Measurements from ENCODE around the gene C12orf60. TPM values are rescaled to one million over a fixed set of nuclear protein-coding genes. Genes with fewer than 3 reads are reported as not detected.

Gene C12orf60
- total and polyA plus RNA-seq, 3 experiments from 2014 or later = 0.95 to 3.1 (median 3.1) TPM

GRCh38 chr12:14868916-14869506, 65.5 kb downstream of the C12orf60 start:
- no peak overlapping the region for H3K4me3 Mint-ChIP-seq
- Histone ChIP-seq H3K4me1 (ENCODE audit: insufficient read depth, low read length) (no peaks in the 10 kb centered on the region), H3K36me3 (ENCODE audit: insufficient read depth, low read length) (no peaks in the 10 kb centered on the region), H3K9me3 (ENCODE audit: low read length) (no peaks in the 10 kb centered on the region), H3K27ac (ENCODE audit: low read depth, low read length) (no peak overlapping the region), H3K4me3 (ENCODE audit: low read length) (no peak overlapping the region), H3K27me3 (ENCODE audit: insufficient read depth, low read length, poor library complexity, severe bottlenecking) (no peaks in the 10 kb centered on the region)
- peaks cover 19 to 21% of the 10 kb centered on the region in 2 donors for H3K27me3 Mint-ChIP-seq
- no peak for DNase-seq
- peaks cover 0 to 17% (median 13%) of the 10 kb centered on the region in 5 donors for H3K9me3 Mint-ChIP-seq
- peak overlapping the region in 1 of 8 donors; percentile 15 for H3K27ac Mint-ChIP-seq
- peaks cover 0 to 22% (median 2%) of the 10 kb centered on the region in 3 donors for H3K36me3 Mint-ChIP-seq
- CTCF ChIA-PET = no interaction called here
- POLR2A ChIA-PET = interaction anchor here (0.5 kb wide), 1 partner anchor 70 kb away, joined by 7 read pairs; no protein-coding TSS in a partner anchor
- H3K4me1 Mint-ChIP-seq = no peaks in the 10 kb centered on the region

DNA sequence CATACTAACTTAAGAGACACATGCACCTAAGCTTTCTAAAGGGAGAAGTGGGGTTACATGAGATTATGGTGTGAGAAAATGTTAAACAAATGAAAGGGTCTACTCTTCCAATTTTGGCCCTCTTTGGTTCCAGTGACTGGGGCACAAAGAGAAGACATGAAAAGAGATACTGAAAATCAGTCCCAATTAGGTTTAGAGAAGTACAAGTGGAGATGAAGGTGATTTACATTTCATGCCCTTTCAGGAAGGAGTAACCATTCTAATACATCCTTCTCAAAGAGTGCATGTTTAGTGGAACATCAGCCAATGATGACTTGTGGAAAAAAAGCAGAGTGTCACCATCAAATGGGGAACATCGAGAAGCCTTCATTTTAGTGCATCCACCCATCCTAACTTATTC, 67.8 kb downstream of the C12orf60 start:
- ChIA-PET CTCF (no interaction called here), POLR2A (no interaction called here)
- H3K9me3 Mint-ChIP-seq = peaks cover 0 to 10% (median 9%) of the 10 kb centered on the region in 5 donors
- DNase-seq = no peak
- Histone ChIP-seq H3K4me1 (ENCODE audit: insufficient read depth, low read length) (no peaks in the 10 kb centered on the region), H3K4me3 (ENCODE audit: low read length) (no peak overlapping the region), H3K27ac (ENCODE audit: low read depth, low read length) (no peak overlapping the region), H3K36me3 (ENCODE audit: insufficient read depth, low read length) (no peaks in the 10 kb centered on the region), H3K27me3 (ENCODE audit: insufficient read depth, low read length, poor library complexity, severe bottlenecking) (no peaks in the 10 kb centered on the region), H3K9me3 (ENCODE audit: low read length) (no peaks in the 10 kb centered on the region)
- H3K27ac Mint-ChIP-seq = no peak overlapping the region
- H3K36me3 Mint-ChIP-seq = peaks cover 0 to 15% (median 0%) of the 10 kb centered on the region in 3 donors
- no peaks in the 10 kb centered on the region for H3K4me1 Mint-ChIP-seq
- H3K4me3 Mint-ChIP-seq = no peak overlapping the region
- H3K27me3 Mint-ChIP-seq = peaks cover 20 to 21% of the 10 kb centered on the region in 2 donors

- no peaks in the 10 kb centered on the region for H3K9me3 ChIP-seq (ENCODE audit: low read length)
- H3K27ac Mint-ChIP-seq = no peak overlapping the region
- no peaks in the 10 kb centered on the region for H3K4me1 ChIP-seq (ENCODE audit: insufficient read depth, low read length)
- H3K9me3 Mint-ChIP-seq = peaks cover 0 to 10% (median 9%) of the 10 kb centered on the region in 5 donors
- H3K27ac ChIP-seq (ENCODE audit: low read depth, low read length) = no peak overlapping the region
- H3K27me3 Mint-ChIP-seq = peaks cover 21 to 22% of the 10 kb centered on the region in 2 donors
- H3K36me3 Mint-ChIP-seq = peaks cover 0 to 15% (median 0%) of the 10 kb centered on the region in 3 donors
- H3K4me3 Mint-ChIP-seq = no peak overlapping the region
- H3K4me1 Mint-ChIP-seq = no peaks in the 10 kb centered on the region
- ChIA-PET CTCF (interaction anchor here (2.2 kb wide), 1 partner anchor 12 kb away, joined by 5 read pairs; no protein-coding TSS in a partner anchor), POLR2A (no interaction called here)
- no peaks in the 10 kb centered on the region for H3K27me3 ChIP-seq (ENCODE audit: insufficient read depth, low read length, poor library complexity, severe bottlenecking)
- no peak for DNase-seq
- H3K36me3 ChIP-seq (ENCODE audit: insufficient read depth, low read length) = no peaks in the 10 kb centered on the region
- no peak overlapping the region for H3K4me3 ChIP-seq (ENCODE audit: low read length)
Measured at GRCh38 chr12:14871886-14872285, 68.4 kb downstream of the C12orf60 start.

- Mint-ChIP-seq H3K27me3 (peaks cover 9 to 13% of the 10 kb centered on the region in 2 donors), H3K9me3 (no peaks in the 10 kb centered on the region)
- DNase-seq = no peak
Measured at GRCh38 chr12:14873440-14874185, 70.1 kb downstream of the C12orf60 start.

More at GRCh38 chr12:14873440-14874185, 70.1 kb downstream of the C12orf60 start:
- Histone ChIP-seq H3K9me3 (ENCODE audit: low read length) (no peaks in the 10 kb centered on the region), H3K36me3 (ENCODE audit: insufficient read depth, low read length) (no peaks in the 10 kb centered on the region), H3K4me1 (ENCODE audit: insufficient read depth, low read length) (no peaks in the 10 kb centered on the region), H3K27me3 (ENCODE audit: insufficient read depth, low read length, poor library complexity, severe bottlenecking) (no peaks in the 10 kb centered on the region), H3K27ac (ENCODE audit: low read depth, low read length) (no peak overlapping the region), H3K4me3 (ENCODE audit: low read length) (no peak overlapping the region)
- ChIA-PET POLR2A (no interaction called here), CTCF (interaction anchor here (1.1 to 2.2 kb wide), 2 partner anchors 11 to 17 kb away, joined by 3 to 5 read pairs; no protein-coding TSS in a partner anchor)
- Mint-ChIP-seq H3K4me3 (no peak overlapping the region), H3K4me1 (no peaks in the 10 kb centered on the region), H3K27ac (peak overlapping the region in 1 of 8 donors; percentile 29), H3K36me3 (no peaks in the 10 kb centered on the region)

Other genes starting within 250 kb of the C12orf60 start
- gene PLBD1, start 235.8 kb upstream of the C12orf60 start, total RNA-seq = under 1 TPM in 1 of 2 experiments, not detected in 1; 0.24 TPM
- gene PLBD1, start 235.8 kb upstream of the C12orf60 start, polyA plus RNA-seq = not detected
- not detected for gene GUCY2C, start 107.1 kb upstream of the C12orf60 start, total RNA-seq
- gene GUCY2C, start 107.1 kb upstream of the C12orf60 start, polyA plus RNA-seq = not detected
- gene WBP11, start 192 bp upstream of the C12orf60 start, total RNA-seq = 100 to 1,000 TPM; 149 to 156 TPM
- gene WBP11, start 192 bp upstream of the C12orf60 start, polyA plus RNA-seq = 70.2 TPM
- not detected for gene SMCO3, start 10.5 kb downstream of the C12orf60 start, total RNA-seq
- not detected for gene SMCO3, start 10.5 kb downstream of the C12orf60 start, polyA plus RNA-seq
- gene ART4, start 39.9 kb downstream of the C12orf60 start, total RNA-seq = not detected
- not detected for gene ART4, start 39.9 kb downstream of the C12orf60 start, polyA plus RNA-seq
- not detected for gene MGP, start 82.2 kb downstream of the C12orf60 start, total RNA-seq
- not detected for gene MGP, start 82.2 kb downstream of the C12orf60 start, polyA plus RNA-seq
- 1 to 10 TPM; 2.0 to 2.1 TPM for gene ERP27, start 134.9 kb downstream of the C12orf60 start, total RNA-seq
- 5.3 TPM for gene ERP27, start 134.9 kb downstream of the C12orf60 start, polyA plus RNA-seq
- gene ARHGDIB, start 157.9 kb downstream of the C12orf60 start, total RNA-seq = 100 to 1,000 TPM; 495 to 511 TPM
- gene ARHGDIB, start 157.9 kb downstream of the C12orf60 start, polyA plus RNA-seq = 2,936 TPM
- not detected for gene PDE6H, start 169.4 kb downstream of the C12orf60 start, total RNA-seq
- gene PDE6H, start 169.4 kb downstream of the C12orf60 start, polyA plus RNA-seq = not detected

Measured in CD8-positive, alpha-beta memory T cell (primary cell).